Common myeloid progenitor, CD34-positive (primary cell): Measurements from ENCODE around the gene C14orf132.

ENCODE experiments used
- CTCF ChIA-PET: fragments of 350-600 bp; sonication (Branson Sonifier 250); formaldehyde crosslinking; loops from one replicate; lab custom pipeline; 2021; ENCODE audit warnings: antibody characterized with exemption; lab: Charles Lee
- POLR2A ChIA-PET: fragments of 350-600 bp; sonication (Branson Sonifier 250); formaldehyde crosslinking; loops from one replicate; lab custom pipeline; 2021; ENCODE audit warnings: antibody characterized with exemption; lab: Charles Lee
- DNase-seq, 3 donors: peaks; one replicate each; pipeline versions ENCODE4 v3.0.0 to v3.0.0-alpha.2; 2013
- H3K27ac ChIP-seq, 2 experiments: 1 replicate in 1 of 2; 2 replicates in 1 of 2; pipeline ENCODE4 v1.7.0; 2013; ENCODE audit warnings: inconsistent platforms in 2 of 2, low read length in 2 of 2, mild to moderate bottlenecking in 2 of 2, low read depth in 1 of 2, moderate library complexity in 1 of 2; ENCODE audit not compliant: severe bottlenecking in 2 of 2, insufficient read depth in 1 of 2, poor library complexity in 1 of 2
- H3K27me3 ChIP-seq, 5 experiments: replicated peaks in 2 of 5; 1 replicate in 3 of 5; 2 replicates in 2 of 5; pipeline versions ENCODE4 v1.6.1 to v1.7.0; 2013; ENCODE audit warnings: low read length in 4 of 5, mild to moderate bottlenecking in 2 of 5, moderate library complexity in 2 of 5, inconsistent platforms in 1 of 5; ENCODE audit not compliant: insufficient read depth in 5 of 5, control insufficient read depth in 4 of 5
- H3K36me3 ChIP-seq, 4 experiments: 1 replicate in 2 of 4; 2 replicates in 2 of 4; pipeline versions ENCODE4 v1.6.1 to v1.7.0; 2013; ENCODE audit warnings: low read length in 3 of 4, control low read depth in 1 of 4, mild to moderate bottlenecking in 1 of 4; ENCODE audit not compliant: control insufficient read depth in 4 of 4, insufficient read depth in 4 of 4
- H3K4me1 ChIP-seq, 4 experiments: 1 replicate in 3 of 4; 2 replicates in 1 of 4; pipeline versions ENCODE4 v1.6.1 to v1.7.1; 2013; ENCODE audit warnings: low read length in 3 of 4, mild to moderate bottlenecking in 3 of 4, control low read depth in 1 of 4, inconsistent platforms in 1 of 4, moderate library complexity in 1 of 4; ENCODE audit not compliant: control insufficient read depth in 4 of 4, insufficient read depth in 4 of 4; ENCODE audit errors: control extremely low read depth in 1 of 4
- H3K4me3 ChIP-seq, 7 experiments: 1 replicate in 4 of 7; 2 replicates in 3 of 7; pipeline versions ENCODE4 v1.5.1 to v1.7.0; 2013; ENCODE audit warnings: mild to moderate bottlenecking in 7 of 7, low read length in 6 of 7, moderate library complexity in 6 of 7, inconsistent platforms in 2 of 7, low read depth in 2 of 7, control low read depth in 1 of 7; ENCODE audit not compliant: insufficient read depth in 4 of 7, control insufficient read depth in 1 of 7; ENCODE audit errors: extremely low read depth in 1 of 7
- H3K9me3 ChIP-seq, 5 experiments: 1 replicate in 4 of 5; 2 replicates in 1 of 5; pipeline versions ENCODE4 v1.6.1 to v1.7.1; 2013; ENCODE audit warnings: low read length in 4 of 5, mild to moderate bottlenecking in 2 of 5, inconsistent platforms in 1 of 5, low read depth in 1 of 5, moderate library complexity in 1 of 5; ENCODE audit not compliant: control insufficient read depth in 4 of 5, insufficient read depth in 2 of 5; ENCODE audit errors: control extremely low read depth in 1 of 5
- WGBS: methylation state at CpG from one replicate; pipeline ENCODE4 v1.1.5; 2013; ENCODE audit not compliant: insufficient coverage; 5-methylcytosine and 5-hydroxymethylcytosine counted together

C14orf132 gene

GRCh38 chr14:96117960-96118359, 78.8 kb downstream of the C14orf132 start:
- ChIA-PET POLR2A (no interaction called here), CTCF (interaction anchor here (2.2 kb wide), 1 partner anchor 17 kb away, joined by 6 read pairs; no protein-coding TSS in a partner anchor)
- 86% methylated on average over 1 of the region's 6 CpGs for WGBS
- H3K4me1 ChIP-seq, result no peaks in the 10 kb centered on the region
- H3K4me3 ChIP-seq, result no peak overlapping the region
- H3K36me3 ChIP-seq, result no peaks in the 10 kb centered on the region
- H3K27me3 ChIP-seq, result peaks cover 0 to 7% (median 0%) of the 10 kb centered on the region in 5 experiments
- H3K9me3 ChIP-seq, result peaks cover 0 to 26% (median 3%) of the 10 kb centered on the region in 5 experiments
- DNase-seq, result no peak
- no peak overlapping the region for H3K27ac ChIP-seq

- ChIA-PET POLR2A (no interaction called here), CTCF (interaction anchor here (2.2 kb wide), 1 partner anchor 18 kb away, joined by 6 read pairs; no protein-coding TSS in a partner anchor)
- WGBS, result no CpG with 5 or more reads among the region's 3 CpGs
These were observed 79.2 kb downstream of the C14orf132 start for GRCh38 chr14:96118391-96118790.

GRCh38 chr14:96119947-96120346, 80.8 kb downstream of the C14orf132 start:
- H3K27me3 ChIP-seq, result peaks cover 0 to 9% (median 2%) of the 10 kb centered on the region in 5 experiments
- ChIA-PET CTCF (no interaction called here), POLR2A (interaction anchor here (0.7 kb wide), 1 partner anchor 149 kb away, joined by 3 read pairs; no protein-coding TSS in a partner anchor)
- no peaks in the 10 kb centered on the region for H3K36me3 ChIP-seq
- H3K27ac ChIP-seq, result no peak overlapping the region
- no peaks in the 10 kb centered on the region for H3K4me1 ChIP-seq
- no peak for DNase-seq
- WGBS, result 91% methylated on average over 1 of the region's 2 CpGs
- peaks cover 0 to 16% (median 3%) of the 10 kb centered on the region in 5 experiments for H3K9me3 ChIP-seq
- H3K4me3 ChIP-seq, result no peak overlapping the region

More at GRCh38 chr14:96118391-96118790, 79.2 kb downstream of the C14orf132 start:
- Histone ChIP-seq H3K27ac (no peak overlapping the region), H3K27me3 (peaks cover 0 to 9% (median 0%) of the 10 kb centered on the region in 5 experiments), H3K36me3 (no peaks in the 10 kb centered on the region), H3K4me3 (no peak overlapping the region), H3K9me3 (peaks cover 0 to 26% (median 3%) of the 10 kb centered on the region in 5 experiments), H3K4me1 (no peaks in the 10 kb centered on the region)
- no peak for DNase-seq

GRCh38 chr14:96120392-96120791, 81.2 kb downstream of the C14orf132 start:
- no peak for DNase-seq
- H3K4me1 ChIP-seq, result no peaks in the 10 kb centered on the region
- ChIA-PET CTCF (no interaction called here), POLR2A (interaction anchor here (0.7 kb wide), 1 partner anchor 149 kb away, joined by 3 read pairs; no protein-coding TSS in a partner anchor)
- peaks cover 0 to 9% (median 2%) of the 10 kb centered on the region in 5 experiments for H3K27me3 ChIP-seq
- peaks cover 0 to 14% (median 3%) of the 10 kb centered on the region in 5 experiments for H3K9me3 ChIP-seq
- no peak overlapping the region for H3K4me3 ChIP-seq
- WGBS, result 88% methylated on average over 2 of the region's 3 CpGs
- H3K36me3 ChIP-seq, result no peaks in the 10 kb centered on the region
- no peak overlapping the region for H3K27ac ChIP-seq

GRCh38 chr14:96120941-96121340, 81.8 kb downstream of the C14orf132 start:
- ChIA-PET POLR2A (interaction anchor here (0.7 kb wide), 1 partner anchor 148 kb away, joined by 3 read pairs; no protein-coding TSS in a partner anchor), CTCF (no interaction called here)
- H3K27me3 ChIP-seq, result peaks cover 0 to 9% (median 2%) of the 10 kb centered on the region in 5 experiments
- 100% methylated on average over 1 of the region's 4 CpGs for WGBS
- no peak for DNase-seq
- no peak overlapping the region for H3K4me3 ChIP-seq
- no peaks in the 10 kb centered on the region for H3K36me3 ChIP-seq
- H3K4me1 ChIP-seq, result peaks cover 0 to under 1% (median 0%) of the 10 kb centered on the region in 4 experiments
- H3K27ac ChIP-seq, result no peak overlapping the region
- peaks cover 0 to 12% (median 3%) of the 10 kb centered on the region in 5 experiments for H3K9me3 ChIP-seq

- ChIA-PET CTCF (no interaction called here), POLR2A (no interaction called here)
- Histone ChIP-seq H3K4me1 (peaks cover 3 to 9% (median 6%) of the 10 kb centered on the region in 4 experiments), H3K4me3 (no peak overlapping the region), H3K36me3 (no peaks in the 10 kb centered on the region), H3K9me3 (peaks cover 0 to 12% (median 3%) of the 10 kb centered on the region in 5 experiments), H3K27ac (no peak overlapping the region), H3K27me3 (peaks cover 0 to 9% (median 2%) of the 10 kb centered on the region in 5 experiments)
- 86% methylated on average over 1 of the region's 4 CpGs for WGBS
- DNase-seq, result no peak
These were observed 82.7 kb downstream of the C14orf132 start for GRCh38 chr14:96121660-96122395.

- WGBS, result 90% methylated on average over 2 of the region's 6 CpGs
- peaks cover 0 to 7% (median 3%) of the 10 kb centered on the region in 5 experiments for H3K9me3 ChIP-seq
- POLR2A ChIA-PET, result no interaction called here
- DNase-seq, result no peak
- H3K27ac ChIP-seq, result no peak overlapping the region
- no peaks in the 10 kb centered on the region for H3K36me3 ChIP-seq
- H3K4me1 ChIP-seq, result peaks cover 3 to 12% (median 8%) of the 10 kb centered on the region in 4 experiments
- no peak overlapping the region for H3K4me3 ChIP-seq
- CTCF ChIA-PET, result no interaction called here
- peaks cover 0 to 10% (median 4%) of the 10 kb centered on the region in 5 experiments for H3K27me3 ChIP-seq
These were observed 83.3 kb downstream of the C14orf132 start for GRCh38 chr14:96122496-96122895.
